Measurements from ENCODE around the gene KRTAP17-1.
A peak's percentile ranks its signal among the peaks of the same experiment; 100 is the strongest.

The KRTAP17-1 gene

GRCh38 chr17:41332239-41332638 lies 16.7 kb upstream of the KRTAP17-1 start:
- no peak for DNase-seq

GRCh38 chr17:41331606-41332005 lies 16.1 kb upstream of the KRTAP17-1 start:
- DNase-seq, result no peak

- DNase-seq, result peak in 1 of 5 experiments; percentile 30
Observed at GRCh38 chr17:41329279-41329948, 13.9 kb upstream of the KRTAP17-1 start.

GRCh38 chr17:41328207-41328606 lies 12.7 kb upstream of the KRTAP17-1 start:
- DNase-seq, result no peak

GRCh38 chr17:41327411-41328120 lies 12.1 kb upstream of the KRTAP17-1 start:
- DNase-seq, result no peak

GRCh38 chr17:41326173-41327145 lies 10.9 kb upstream of the KRTAP17-1 start:
- DNase-seq, result peak in 2 of 5 experiments; percentile 26 to 64

- no peak for DNase-seq
Observed at GRCh38 chr17:41325611-41326010, 10.1 kb upstream of the KRTAP17-1 start.

GRCh38 chr17:41325126-41325525 lies 9.6 kb upstream of the KRTAP17-1 start:
- no peak for DNase-seq

- DNase-seq, result no peak
Observed at GRCh38 chr17:41324180-41325075, 8.9 kb upstream of the KRTAP17-1 start.

GRCh38 chr17:41322903-41323895 lies 7.7 kb upstream of the KRTAP17-1 start:
- no peak for DNase-seq

GRCh38 chr17:41322094-41322902 lies 6.8 kb upstream of the KRTAP17-1 start:
- peak in 2 of 5 experiments; percentile 32 to 75 for DNase-seq

- DNase-seq, result no peak
Observed at GRCh38 chr17:41318231-41318630, 2.7 kb upstream of the KRTAP17-1 start.

- DNase-seq, result no peak
Observed at GRCh38 chr17:41315814-41316445, 420 bp upstream of the KRTAP17-1 start.

- DNase-seq, result no peak
Observed at GRCh38 chr17:41311111-41311510, 4.4 kb downstream of the KRTAP17-1 start.

GRCh38 chr17:41308918-41309359 lies 6.6 kb downstream of the KRTAP17-1 start, which contains the start of gene KRTAP16-1:
Gene KRTAP16-1, minus strand, starts transcription at chr17:41309309. Its CDS starts 56 bp downstream, at chr17:41309253.
- DNase-seq, result peak in 3 of 5 experiments; percentile 29 to 94 (median 79)

- peak; percentile 36 to 100 (median 69) for DNase-seq
Observed at GRCh38 chr17:41308251-41308917, 7.1 kb downstream of the KRTAP17-1 start.

GRCh38 chr17:41307647-41308046 lies 7.9 kb downstream of the KRTAP17-1 start:
- DNase-seq, result no peak

GRCh38 chr17:41304091-41304490 lies 11.4 kb downstream of the KRTAP17-1 start:
- no peak for DNase-seq
